Measurements from ENCODE around the gene DDC. TPM values are rescaled to one million over a fixed set of nuclear protein-coding genes. Genes with fewer than 3 reads are reported as not detected.
"Not testable (repeated sequence)": the region's sequence is repeated elsewhere in the genome, so short reads cannot be mapped to it uniquely, and the experiment has no call there.

DDC gene
- total and polyA plus RNA-seq, 4 donors, result 49.6 TPM; not detected in 3

DNA sequence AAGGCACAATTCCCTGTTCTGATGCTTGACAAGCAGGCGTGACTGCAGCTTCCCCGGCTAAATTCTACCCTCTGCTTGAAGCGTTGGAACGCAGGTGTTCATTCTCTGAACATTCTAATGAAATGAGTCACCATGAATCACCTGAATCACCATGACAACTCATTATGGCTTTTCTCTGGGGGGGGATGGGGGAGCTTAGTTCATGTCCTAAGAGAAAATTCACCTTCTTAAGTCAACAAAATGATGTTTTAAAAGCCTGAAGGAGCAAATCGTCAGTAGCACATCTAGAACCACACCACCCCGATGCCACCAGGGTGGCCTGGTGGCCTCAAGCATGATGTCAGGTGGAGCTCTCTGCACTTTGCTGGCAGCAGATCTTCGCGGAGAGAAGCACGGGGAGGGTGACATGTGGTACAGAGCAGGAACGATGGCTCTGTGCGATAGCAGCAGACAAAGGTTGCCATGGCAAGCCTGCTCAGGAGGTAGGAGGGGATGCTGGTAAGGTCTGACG lies 33.7 kb downstream of the DDC start:
- no peak for ATAC-seq (ENCODE audit: low FRiP score)
- no peaks in the 10 kb centered on the region for H3K4me1 ChIP-seq (ENCODE audit: control insufficient read depth in 1 of 2, insufficient read depth in 2 of 2, low read length in 2 of 2)
- intact Hi-C loops (cut with DNase I), result no loop called here
- H3K4me3 ChIP-seq (ENCODE audit: low read length in 2 of 2), result no peak overlapping the region
- no peak overlapping the region for H3K27ac ChIP-seq (ENCODE audit: low read depth in 1 of 2, low read length in 2 of 2)
- peaks cover 1% of the 10 kb centered on the region for H3K9me3 ChIP-seq (ENCODE audit: control insufficient read depth, low read length)
- no peaks in the 10 kb centered on the region for H3K27me3 ChIP-seq (ENCODE audit: control insufficient read depth in 1 of 2, insufficient read depth in 2 of 2, low read length in 1 of 2)
- H3K36me3 ChIP-seq (ENCODE audit: control insufficient read depth in 1 of 2, insufficient read depth in 2 of 2, low read length in 1 of 2), result no peaks in the 10 kb centered on the region
- WGBS, 2 donors, result 51 to 55% methylated on average over 12 of the region's 12 CpGs
- DNase-seq, result no peak

GRCh38 chr7:50530766-50531165 lies 34.4 kb downstream of the DDC start:
- Histone ChIP-seq H3K4me1 (ENCODE audit: control insufficient read depth in 1 of 2, insufficient read depth in 2 of 2, low read length in 2 of 2) (no peaks in the 10 kb centered on the region), H3K4me3 (ENCODE audit: low read length in 2 of 2) (no peak overlapping the region), H3K9me3 (ENCODE audit: control insufficient read depth, low read length) (peaks cover 1% of the 10 kb centered on the region), H3K27ac (ENCODE audit: low read depth in 1 of 2, low read length in 2 of 2) (no peak overlapping the region), H3K27me3 (ENCODE audit: control insufficient read depth in 1 of 2, insufficient read depth in 2 of 2, low read length in 1 of 2) (no peaks in the 10 kb centered on the region), H3K36me3 (ENCODE audit: control insufficient read depth in 1 of 2, insufficient read depth in 2 of 2, low read length in 1 of 2) (no peaks in the 10 kb centered on the region)
- DNase-seq, result no peak
- intact Hi-C loops (cut with DNase I), result no loop called here
- WGBS, 2 donors, result 97% methylated on average over 1 of the region's 1 CpG
- no peak for ATAC-seq (ENCODE audit: low FRiP score)

DNA sequence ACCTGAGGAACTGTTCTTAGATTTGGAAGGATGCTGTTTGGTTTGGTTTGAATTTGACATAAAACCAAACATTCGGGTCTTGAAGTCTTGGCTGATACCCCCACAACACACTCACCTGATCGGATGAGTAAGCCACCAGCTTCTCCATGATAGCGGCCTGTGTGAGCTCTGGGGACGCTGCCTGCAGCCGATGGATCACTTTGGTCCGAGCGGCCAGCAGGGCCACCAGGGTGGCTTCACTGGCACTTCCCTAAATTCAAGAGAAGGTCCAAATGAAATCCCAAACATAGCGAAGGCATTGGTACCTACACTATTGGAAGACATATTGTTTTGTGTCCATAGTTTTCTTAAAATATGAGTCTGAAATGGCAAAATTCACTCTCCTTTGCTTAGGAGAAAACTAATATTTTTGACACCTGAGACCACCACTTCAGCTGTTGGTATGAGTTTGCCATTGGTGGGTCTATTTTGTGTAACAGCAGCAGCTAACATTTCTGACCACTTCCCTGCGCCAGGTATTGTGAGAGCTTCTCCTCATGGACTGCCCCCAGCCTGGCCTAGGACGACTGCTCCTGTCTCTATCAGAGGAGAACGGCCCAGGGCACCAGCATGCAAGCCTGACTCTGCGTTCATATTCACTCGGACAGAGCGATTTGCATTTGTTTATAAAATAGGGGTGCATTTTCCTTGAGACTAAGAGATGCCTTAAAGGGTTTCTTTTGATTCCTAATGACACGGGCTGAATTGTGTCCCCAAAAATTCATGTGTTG lies 35.9 kb downstream of the DDC start:
- ATAC-seq (ENCODE audit: low FRiP score) (no peak), DNase-seq (no peak)
- WGBS, 2 donors, result 86 to 87% methylated on average over 15 of the region's 15 CpGs

DNA sequence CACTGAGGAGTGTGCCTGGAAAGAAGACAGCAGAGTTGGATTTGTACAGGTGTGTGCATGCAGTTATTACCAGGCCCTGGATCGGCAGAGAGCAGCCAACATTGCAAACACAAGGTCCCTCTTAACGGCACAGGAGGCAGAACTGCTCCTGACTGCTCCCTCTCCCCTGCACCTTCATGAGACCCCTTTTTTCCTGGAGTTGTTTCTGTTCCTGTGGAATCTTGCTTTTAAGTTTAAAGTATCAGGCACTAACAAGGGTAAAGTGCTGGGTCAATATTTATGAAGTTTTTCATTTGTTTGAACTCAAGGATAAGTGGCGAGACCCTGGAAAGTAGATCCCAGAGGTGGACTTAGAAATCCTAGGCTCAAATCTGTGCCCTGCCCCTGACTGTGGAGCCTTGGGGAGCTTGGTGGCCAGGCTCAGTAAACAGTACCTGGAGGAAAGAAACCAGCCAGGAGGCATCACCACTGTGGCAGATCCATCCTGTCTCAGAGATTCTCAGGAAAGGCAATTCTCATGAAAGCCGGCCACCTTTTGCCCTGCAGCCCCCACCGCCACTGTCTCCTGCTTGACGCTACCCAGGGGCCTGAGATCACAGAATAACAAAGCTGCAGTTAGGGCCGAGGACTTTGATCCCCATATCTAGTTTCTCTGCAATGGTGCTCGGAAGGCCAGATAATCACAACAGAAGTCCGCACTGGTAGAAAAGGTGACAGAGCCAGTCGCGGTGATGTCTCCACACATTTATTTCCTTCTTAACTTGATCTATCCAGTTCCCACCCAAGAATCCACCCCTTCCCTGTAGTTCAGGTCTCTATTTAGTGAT lies 36.7 kb downstream of the DDC start:
- Histone ChIP-seq H3K4me3 (ENCODE audit: low read length in 2 of 2) (no peak overlapping the region), H3K27me3 (ENCODE audit: control insufficient read depth in 1 of 2, insufficient read depth in 2 of 2, low read length in 1 of 2) (no peaks in the 10 kb centered on the region), H3K27ac (ENCODE audit: low read depth in 1 of 2, low read length in 2 of 2) (no peak overlapping the region), H3K9me3 (ENCODE audit: control insufficient read depth, low read length) (peaks cover 2% of the 10 kb centered on the region), H3K4me1 (ENCODE audit: control insufficient read depth in 1 of 2, insufficient read depth in 2 of 2, low read length in 2 of 2) (no peaks in the 10 kb centered on the region), H3K36me3 (ENCODE audit: control insufficient read depth in 1 of 2, insufficient read depth in 2 of 2, low read length in 1 of 2) (no peaks in the 10 kb centered on the region)
- 56 to 61% methylated on average over 11 of the region's 11 CpGs for WGBS, 2 donors
- no peak for DNase-seq
- intact Hi-C loops (cut with DNase I), result no loop called here
- ATAC-seq (ENCODE audit: low FRiP score), result no peak

More for the DNA sequence above, 35.9 kb downstream of the DDC start:
- H3K4me1 ChIP-seq (ENCODE audit: control insufficient read depth in 1 of 2, insufficient read depth in 2 of 2, low read length in 2 of 2), result no peaks in the 10 kb centered on the region
- H3K27ac ChIP-seq (ENCODE audit: low read depth in 1 of 2, low read length in 2 of 2), result no peak overlapping the region
- no peak overlapping the region for H3K4me3 ChIP-seq (ENCODE audit: low read length in 2 of 2)
- peaks cover 2% of the 10 kb centered on the region for H3K9me3 ChIP-seq (ENCODE audit: control insufficient read depth, low read length)
- H3K36me3 ChIP-seq (ENCODE audit: control insufficient read depth in 1 of 2, insufficient read depth in 2 of 2, low read length in 1 of 2), result no peaks in the 10 kb centered on the region
- no peaks in the 10 kb centered on the region for H3K27me3 ChIP-seq (ENCODE audit: control insufficient read depth in 1 of 2, insufficient read depth in 2 of 2, low read length in 1 of 2)
- intact Hi-C loops (cut with DNase I), result no loop called here

DNA sequence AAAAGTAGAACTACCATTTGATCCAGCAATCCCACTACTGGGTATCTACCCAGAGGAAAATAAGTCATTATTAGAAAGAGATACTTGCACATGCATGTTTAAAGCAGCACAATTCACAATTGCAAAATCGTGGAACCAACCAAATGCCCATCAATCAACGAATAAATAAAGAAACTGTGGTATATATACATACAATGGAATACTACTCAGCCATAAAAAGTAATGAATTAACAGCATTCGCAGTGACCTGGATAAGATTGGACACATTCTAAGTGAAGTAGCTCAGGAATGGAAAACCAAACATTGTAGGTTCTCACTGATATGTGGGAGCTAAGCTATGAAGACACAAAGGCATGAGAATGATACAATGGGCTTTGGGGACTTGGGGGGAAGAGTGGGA lies 45.9 kb downstream of the DDC start:
- H3K4me1 ChIP-seq (ENCODE audit: control insufficient read depth in 1 of 2, insufficient read depth in 2 of 2, low read length in 2 of 2); H3K27me3 ChIP-seq (ENCODE audit: control insufficient read depth in 1 of 2, insufficient read depth in 2 of 2, low read length in 1 of 2); DNase-seq; intact Hi-C loops (cut with DNase I); ATAC-seq (ENCODE audit: low FRiP score); H3K36me3 ChIP-seq (ENCODE audit: control insufficient read depth in 1 of 2, insufficient read depth in 2 of 2, low read length in 1 of 2); H3K27ac ChIP-seq (ENCODE audit: low read depth in 1 of 2, low read length in 2 of 2); H3K4me3 ChIP-seq (ENCODE audit: low read length in 2 of 2); H3K9me3 ChIP-seq (ENCODE audit: control insufficient read depth, low read length): not testable (repeated sequence)
- WGBS, 2 donors, result 62 to 66% methylated on average over 3 of the region's 3 CpGs

GRCh38 chr7:50513166-50513871 lies 51.9 kb downstream of the DDC start:
- H3K4me3 ChIP-seq (ENCODE audit: low read length in 2 of 2), result no peak overlapping the region
- H3K9me3 ChIP-seq (ENCODE audit: control insufficient read depth, low read length), result no peaks in the 10 kb centered on the region
- no peaks in the 10 kb centered on the region for H3K36me3 ChIP-seq (ENCODE audit: control insufficient read depth in 1 of 2, insufficient read depth in 2 of 2, low read length in 1 of 2)
- 84 to 86% methylated on average over 13 to 14 of the region's 14 CpGs for WGBS, 2 donors
- H3K27me3 ChIP-seq (ENCODE audit: control insufficient read depth in 1 of 2, insufficient read depth in 2 of 2, low read length in 1 of 2), result no peaks in the 10 kb centered on the region
- no peak for DNase-seq
- ATAC-seq (ENCODE audit: low FRiP score), result no peak
- H3K27ac ChIP-seq (ENCODE audit: low read depth in 1 of 2, low read length in 2 of 2), result no peak overlapping the region
- H3K4me1 ChIP-seq (ENCODE audit: control insufficient read depth in 1 of 2, insufficient read depth in 2 of 2, low read length in 2 of 2), result no peaks in the 10 kb centered on the region
- intact Hi-C loops (cut with DNase I), result no loop called here

DNA sequence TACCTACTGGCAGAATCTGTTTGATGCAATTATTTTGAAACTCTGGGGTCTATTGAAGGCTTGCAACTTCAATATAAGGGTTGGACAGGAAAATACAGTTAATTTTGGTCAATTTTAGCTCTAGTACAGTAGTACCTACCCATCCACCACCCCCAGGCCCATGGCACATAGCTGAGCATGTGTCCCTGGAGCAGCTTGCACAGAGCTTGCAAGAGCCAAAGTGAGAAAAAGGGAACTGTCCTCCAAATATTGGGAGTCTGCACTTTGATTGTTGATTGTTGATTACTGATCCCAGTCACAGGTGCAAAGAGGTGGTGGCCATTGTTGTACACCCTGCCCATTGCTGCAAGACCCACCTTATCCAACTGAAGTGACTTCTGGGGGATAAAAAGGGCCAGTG lies 52.8 kb downstream of the DDC start:
- no peaks in the 10 kb centered on the region for H3K4me1 ChIP-seq (ENCODE audit: control insufficient read depth in 1 of 2, insufficient read depth in 2 of 2, low read length in 2 of 2)
- no peak overlapping the region for H3K27ac ChIP-seq (ENCODE audit: low read depth in 1 of 2, low read length in 2 of 2)
- H3K27me3 ChIP-seq (ENCODE audit: control insufficient read depth in 1 of 2, insufficient read depth in 2 of 2, low read length in 1 of 2), result no peaks in the 10 kb centered on the region
- ATAC-seq (ENCODE audit: low FRiP score) (no peak), DNase-seq (no peak)
- intact Hi-C loops (cut with DNase I), result no loop called here
- no peaks in the 10 kb centered on the region for H3K9me3 ChIP-seq (ENCODE audit: control insufficient read depth, low read length)
- H3K36me3 ChIP-seq (ENCODE audit: control insufficient read depth in 1 of 2, insufficient read depth in 2 of 2, low read length in 1 of 2), result no peaks in the 10 kb centered on the region
- no peak overlapping the region for H3K4me3 ChIP-seq (ENCODE audit: low read length in 2 of 2)

GRCh38 chr7:50509459-50509858 lies 55.7 kb downstream of the DDC start:
- WGBS, 2 donors, result 30 to 55% methylated on average over 2 of the region's 2 CpGs
- Histone ChIP-seq H3K4me1 (ENCODE audit: control insufficient read depth in 1 of 2, insufficient read depth in 2 of 2, low read length in 2 of 2) (no peaks in the 10 kb centered on the region), H3K9me3 (ENCODE audit: control insufficient read depth, low read length) (no peaks in the 10 kb centered on the region), H3K36me3 (ENCODE audit: control insufficient read depth in 1 of 2, insufficient read depth in 2 of 2, low read length in 1 of 2) (no peaks in the 10 kb centered on the region), H3K27me3 (ENCODE audit: control insufficient read depth in 1 of 2, insufficient read depth in 2 of 2, low read length in 1 of 2) (no peaks in the 10 kb centered on the region), H3K4me3 (ENCODE audit: low read length in 2 of 2) (no peak overlapping the region), H3K27ac (ENCODE audit: low read depth in 1 of 2, low read length in 2 of 2) (no peak overlapping the region)
- no peak for DNase-seq
- ATAC-seq (ENCODE audit: low FRiP score), result no peak
- intact Hi-C loops (cut with DNase I), result no loop called here
